Vagina (tissue), 2 donors: ENCODE measurements around the gene QSOX1.

Source experiments
- POLR2A ChIP-seq, 2 donors: fragments of 450-650 bp; IDR thresholded peaks; one replicate each; pipeline ENCODE4 v1.6.1; 2017; ENCODE audit warnings: antibody characterized with exemption in 2 of 2, mild to moderate bottlenecking in 2 of 2, moderate library complexity in 2 of 2
- TF ChIP-seq, protein P1 (sequence below), 3 experiments: fragments of 450-650 bp in 2 of 3; fragments of 200-600 bp in 1 of 3; sonication (generic) in 1 of 3; IDR thresholded peaks; one replicate each; pipeline ENCODE4 v1.5.1; 2017 to 2019; ENCODE audit warnings: antibody characterized with exemption in 3 of 3, mild to moderate bottlenecking in 2 of 3, moderate library complexity in 2 of 3

- TF ChIP-seq, protein P1, sequence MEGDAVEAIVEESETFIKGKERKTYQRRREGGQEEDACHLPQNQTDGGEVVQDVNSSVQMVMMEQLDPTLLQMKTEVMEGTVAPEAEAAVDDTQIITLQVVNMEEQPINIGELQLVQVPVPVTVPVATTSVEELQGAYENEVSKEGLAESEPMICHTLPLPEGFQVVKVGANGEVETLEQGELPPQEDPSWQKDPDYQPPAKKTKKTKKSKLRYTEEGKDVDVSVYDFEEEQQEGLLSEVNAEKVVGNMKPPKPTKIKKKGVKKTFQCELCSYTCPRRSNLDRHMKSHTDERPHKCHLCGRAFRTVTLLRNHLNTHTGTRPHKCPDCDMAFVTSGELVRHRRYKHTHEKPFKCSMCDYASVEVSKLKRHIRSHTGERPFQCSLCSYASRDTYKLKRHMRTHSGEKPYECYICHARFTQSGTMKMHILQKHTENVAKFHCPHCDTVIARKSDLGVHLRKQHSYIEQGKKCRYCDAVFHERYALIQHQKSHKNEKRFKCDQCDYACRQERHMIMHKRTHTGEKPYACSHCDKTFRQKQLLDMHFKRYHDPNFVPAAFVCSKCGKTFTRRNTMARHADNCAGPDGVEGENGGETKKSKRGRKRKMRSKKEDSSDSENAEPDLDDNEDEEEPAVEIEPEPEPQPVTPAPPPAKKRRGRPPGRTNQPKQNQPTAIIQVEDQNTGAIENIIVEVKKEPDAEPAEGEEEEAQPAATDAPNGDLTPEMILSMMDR (IDR thresholded peaks at IDR 0.05): no peak
- no peak for TF ChIP-seq POLR2A (IDR thresholded peaks at IDR 0.05)
Observed at GRCh38 chr1:180160357-180160756, 5.7 kb downstream of the QSOX1 start.
